DOHH2 (cell line): Measurements from ENCODE around the gene CFAP58.

Source experiments
- H3F3A ChIP-seq: fragments of 200-600 bp; sonication (generic), shearing (Covaris generic); 2 replicates; pipeline ENCODE4 v1.6.0; 2016; ENCODE audit warnings: antibody characterized with exemption, mild to moderate bottlenecking; ENCODE audit not compliant: control insufficient read depth, insufficient read depth
- H3K27ac ChIP-seq: fragments of 200-600 bp; sonication (generic); 2 replicates; pipeline ENCODE4 v1.5.1; 2014; ENCODE audit warnings: low read depth, mild to moderate bottlenecking, low read length, moderate library complexity
- H3K27me3 ChIP-seq: fragments of 200-600 bp; sonication (generic); 2 replicates; pipeline ENCODE4 v1.6.1; 2014; ENCODE audit warnings: mild to moderate bottlenecking, low read length, mixed read lengths; ENCODE audit not compliant: control insufficient read depth
- H3K36me3 ChIP-seq: fragments of 200-600 bp; sonication (generic); 2 replicates; pipeline ENCODE4 v1.6.1; 2014; ENCODE audit warnings: mild to moderate bottlenecking, low read length, moderate library complexity, mixed read lengths; ENCODE audit not compliant: control insufficient read depth
- H3K4me1 ChIP-seq: fragments of 200-600 bp; sonication (generic); 2 replicates; pipeline ENCODE4 v1.6.1; 2014; ENCODE audit warnings: mild to moderate bottlenecking, low read length, mixed read lengths; ENCODE audit not compliant: control insufficient read depth
- H3K4me2 ChIP-seq: fragments of 200-600 bp; sonication (generic); 2 replicates; pipeline ENCODE4 v1.6.0; 2014; ENCODE audit warnings: mild to moderate bottlenecking, low read length, moderate library complexity
- H3K4me3 ChIP-seq: fragments of 200-600 bp; sonication (generic); 2 replicates; pipeline ENCODE4 v1.5.1; 2014; ENCODE audit warnings: mild to moderate bottlenecking, low read length, mixed read lengths
- H3K79me2 ChIP-seq: fragments of 200-600 bp; sonication (generic); 2 replicates; pipeline ENCODE4 v1.6.1; 2014; ENCODE audit warnings: mild to moderate bottlenecking, low read length, mixed read lengths; ENCODE audit not compliant: control insufficient read depth
- H3K9me2 ChIP-seq: fragments of 200-600 bp; sonication (generic); replicated peaks from 2 replicates; pipeline ENCODE4 v1.6.1; 2014; ENCODE audit warnings: mild to moderate bottlenecking, low read length, mixed read lengths; ENCODE audit not compliant: control insufficient read depth
- H3K9me3 ChIP-seq: fragments of 200-600 bp; sonication (generic); 2 replicates; pipeline ENCODE4 v1.6.1; 2014; ENCODE audit warnings: antibody characterized with exemption, low read length, mixed read lengths; ENCODE audit not compliant: control insufficient read depth, insufficient read depth
- H4K20me1 ChIP-seq: fragments of 200-600 bp; sonication (generic); 2 replicates; pipeline ENCODE4 v1.6.0; 2014; ENCODE audit warnings: low read depth, mild to moderate bottlenecking, antibody characterized with exemption, low read length, moderate library complexity; ENCODE audit not compliant: control insufficient read depth, insufficient read depth
- CTCF ChIP-seq: fragments of 200-600 bp; sonication (generic); IDR thresholded peaks from one replicate; pipeline ENCODE4 v1.5.1; 2014; ENCODE audit warnings: antibody characterized with exemption, mild to moderate bottlenecking, low read depth, low read length; ENCODE audit not compliant: poor library complexity, severe bottlenecking
- EZH2phosphoT487 ChIP-seq: fragments of 200-600 bp; sonication (generic); IDR thresholded peaks from 2 replicates; pipeline ENCODE4 v1.6.1; 2017; ENCODE audit warnings: borderline replicate concordance, mild to moderate bottlenecking, antibody characterized with exemption, low read length, moderate library complexity, mixed read lengths

Gene CFAP58

GRCh38 chr10:104388830-104389229 is 35.2 kb downstream of the CFAP58 start:
- Histone ChIP-seq H3F3A (no peaks in the 10 kb centered on the region), H3K4me3 (no peak overlapping the region), H3K27me3 (0 out of 2 replicates have a peak, but pooled peaks cover 10% of the 10 kb centered on the region), H3K27ac (no peak overlapping the region), H3K36me3 (no peaks in the 10 kb centered on the region), H3K9me3 (no peaks in the 10 kb centered on the region), H3K4me1 (no peaks in the 10 kb centered on the region), H3K4me2 (no peak overlapping the region), H3K79me2 (no peaks in the 10 kb centered on the region), H4K20me1 (no peaks in the 10 kb centered on the region), H3K9me2 (no peaks in the 10 kb centered on the region)
- no peak for TF ChIP-seq CTCF
- no peak for TF ChIP-seq EZH2phosphoT487

GRCh38 chr10:104391150-104391968 is 37.7 kb downstream of the CFAP58 start:
- no peaks in the 10 kb centered on the region for H3F3A ChIP-seq
- no peaks in the 10 kb centered on the region for H4K20me1 ChIP-seq
- no peak overlapping the region for H3K4me3 ChIP-seq
- no peak overlapping the region for H3K4me2 ChIP-seq
- H3K4me1 ChIP-seq, result no peaks in the 10 kb centered on the region
- H3K9me3 ChIP-seq, result no peaks in the 10 kb centered on the region
- no peak overlapping the region for H3K27ac ChIP-seq
- H3K79me2 ChIP-seq, result no peaks in the 10 kb centered on the region
- H3K27me3 ChIP-seq, result 0 out of 2 replicates have a peak, but pooled peaks cover 10% of the 10 kb centered on the region
- TF ChIP-seq EZH2phosphoT487 (no peak), CTCF (no peak)
- no peaks in the 10 kb centered on the region for H3K9me2 ChIP-seq
- H3K36me3 ChIP-seq, result no peaks in the 10 kb centered on the region

GRCh38 chr10:104391969-104392296 is 38.3 kb downstream of the CFAP58 start:
- Histone ChIP-seq H3F3A (no peaks in the 10 kb centered on the region), H3K36me3 (no peaks in the 10 kb centered on the region), H3K4me3 (no peak overlapping the region), H3K79me2 (no peaks in the 10 kb centered on the region), H3K27me3 (0 out of 2 replicates have a peak, but pooled peaks cover 10% of the 10 kb centered on the region), H3K27ac (no peak overlapping the region), H3K9me3 (no peaks in the 10 kb centered on the region), H3K4me2 (no peak overlapping the region), H3K9me2 (no peaks in the 10 kb centered on the region), H3K4me1 (no peaks in the 10 kb centered on the region), H4K20me1 (no peaks in the 10 kb centered on the region)
- no peak for TF ChIP-seq CTCF
- no peak for TF ChIP-seq EZH2phosphoT487
